ENCODE measurements around the gene PLD5.

DNA sequence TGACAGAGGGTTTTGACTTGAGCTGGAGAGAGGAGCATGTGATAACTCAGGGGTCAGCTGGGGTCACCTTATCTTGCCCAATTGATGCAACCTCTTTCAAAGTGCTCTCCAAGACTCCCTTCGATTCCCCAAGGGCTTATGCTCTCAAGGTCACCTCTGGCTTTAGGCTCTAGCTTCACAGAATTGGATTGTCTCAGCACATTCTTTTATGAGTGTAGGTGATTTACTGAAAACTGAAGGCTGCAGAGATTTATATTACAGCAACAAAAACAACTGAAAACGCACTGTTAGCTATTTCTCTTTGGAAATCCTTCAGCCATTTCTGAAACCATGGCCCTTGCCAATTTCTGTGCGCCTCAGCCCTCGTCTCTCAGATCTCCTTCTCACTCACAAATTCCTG, 491.1 kb downstream of the PLD5 start:
- TF ChIP-seq, protein P1, sequence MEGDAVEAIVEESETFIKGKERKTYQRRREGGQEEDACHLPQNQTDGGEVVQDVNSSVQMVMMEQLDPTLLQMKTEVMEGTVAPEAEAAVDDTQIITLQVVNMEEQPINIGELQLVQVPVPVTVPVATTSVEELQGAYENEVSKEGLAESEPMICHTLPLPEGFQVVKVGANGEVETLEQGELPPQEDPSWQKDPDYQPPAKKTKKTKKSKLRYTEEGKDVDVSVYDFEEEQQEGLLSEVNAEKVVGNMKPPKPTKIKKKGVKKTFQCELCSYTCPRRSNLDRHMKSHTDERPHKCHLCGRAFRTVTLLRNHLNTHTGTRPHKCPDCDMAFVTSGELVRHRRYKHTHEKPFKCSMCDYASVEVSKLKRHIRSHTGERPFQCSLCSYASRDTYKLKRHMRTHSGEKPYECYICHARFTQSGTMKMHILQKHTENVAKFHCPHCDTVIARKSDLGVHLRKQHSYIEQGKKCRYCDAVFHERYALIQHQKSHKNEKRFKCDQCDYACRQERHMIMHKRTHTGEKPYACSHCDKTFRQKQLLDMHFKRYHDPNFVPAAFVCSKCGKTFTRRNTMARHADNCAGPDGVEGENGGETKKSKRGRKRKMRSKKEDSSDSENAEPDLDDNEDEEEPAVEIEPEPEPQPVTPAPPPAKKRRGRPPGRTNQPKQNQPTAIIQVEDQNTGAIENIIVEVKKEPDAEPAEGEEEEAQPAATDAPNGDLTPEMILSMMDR (conservative IDR thresholded peaks at IDR 0.05 in 1 of 2, IDR thresholded peaks at IDR 0.05 in 1 of 2; ENCODE audit: extremely low read depth in 1 of 2, insufficient read depth in 1 of 2, low read depth in 1 of 2, low read length in 2 of 2), result no peak
- TF ChIP-seq EZH2 (IDR thresholded peaks at IDR 0.05; ENCODE audit: borderline replicate concordance, low read length), result no peak
